ENCODE measurements around the gene PPAT. TPM values are rescaled to one million over a fixed set of nuclear protein-coding genes. Genes with fewer than 3 reads are reported as not detected.

The PPAT gene
- total RNA-seq, 1 experiment from 2014 or later, result 28.9 TPM

- intact Hi-C loops (cut with micrococcal nuclease; ENCODE audit: unreplicated experiment), result no loop called here
- no peak overlapping the region for H3K27ac Mint-ChIP-seq (ENCODE audit: unreplicated experiment)
- no peak overlapping the region for H3K4me3 Mint-ChIP-seq (ENCODE audit: low read depth, unreplicated experiment)
- no TSS peak for BruUV-seq (replicated peaks)
- no peaks in the 10 kb centered on the region for H3K9me3 Mint-ChIP-seq (ENCODE audit: low read depth, unreplicated experiment)
- no peaks in the 10 kb centered on the region for H3K27me3 Mint-ChIP-seq (ENCODE audit: unreplicated experiment)
- H3K4me1 Mint-ChIP-seq (ENCODE audit: low read depth, unreplicated experiment), result peaks cover 22% of the 10 kb centered on the region
- TF ChIP-seq CTCF (IDR thresholded peaks at IDR 0.05; ENCODE audit: unreplicated experiment), result no peak
- peaks cover 26% of the 10 kb centered on the region for H3K36me3 Mint-ChIP-seq (ENCODE audit: insufficient read depth, unreplicated experiment)
- DNase-seq, result no peak
- CTCF ChIA-PET, result no interaction called here
These were observed 9.3 kb upstream of the PPAT start for GRCh38 chr4:56444719-56445118.

GRCh38 chr4:56440983-56441382 is 5.6 kb upstream of the PPAT start:
- peaks cover 29% of the 10 kb centered on the region for H3K4me1 Mint-ChIP-seq (ENCODE audit: low read depth, unreplicated experiment)

GRCh38 chr4:56438766-56439165 is 3.4 kb upstream of the PPAT start:
- H3K27me3 Mint-ChIP-seq (ENCODE audit: unreplicated experiment), result no peaks in the 10 kb centered on the region
- no TSS peak for BruUV-seq (replicated peaks)
- H3K4me1 Mint-ChIP-seq (ENCODE audit: low read depth, unreplicated experiment), result peaks cover 23% of the 10 kb centered on the region
- intact Hi-C loops (cut with micrococcal nuclease; ENCODE audit: unreplicated experiment), result no loop called here
- H3K27ac Mint-ChIP-seq (ENCODE audit: unreplicated experiment), result no peak overlapping the region
- DNase-seq, result no peak
- no peak for TF ChIP-seq CTCF (IDR thresholded peaks at IDR 0.05; ENCODE audit: unreplicated experiment)
- no peaks in the 10 kb centered on the region for H3K9me3 Mint-ChIP-seq (ENCODE audit: low read depth, unreplicated experiment)
- CTCF ChIA-PET, result no interaction called here
- no peak overlapping the region for H3K4me3 Mint-ChIP-seq (ENCODE audit: low read depth, unreplicated experiment)
- H3K36me3 Mint-ChIP-seq (ENCODE audit: insufficient read depth, unreplicated experiment), result peaks cover 53% of the 10 kb centered on the region

More at GRCh38 chr4:56440983-56441382, 5.6 kb upstream of the PPAT start:
- H3K27ac Mint-ChIP-seq (ENCODE audit: unreplicated experiment), result no peak overlapping the region
- no peaks in the 10 kb centered on the region for H3K9me3 Mint-ChIP-seq (ENCODE audit: low read depth, unreplicated experiment)
- TF ChIP-seq CTCF (IDR thresholded peaks at IDR 0.05; ENCODE audit: unreplicated experiment), result no peak
- no TSS peak for BruUV-seq (replicated peaks)
- intact Hi-C loops (cut with micrococcal nuclease; ENCODE audit: unreplicated experiment), result no loop called here
- DNase-seq, result no peak
- no peak overlapping the region for H3K4me3 Mint-ChIP-seq (ENCODE audit: low read depth, unreplicated experiment)
- CTCF ChIA-PET, result no interaction called here
- no peaks in the 10 kb centered on the region for H3K27me3 Mint-ChIP-seq (ENCODE audit: unreplicated experiment)
- H3K36me3 Mint-ChIP-seq (ENCODE audit: insufficient read depth, unreplicated experiment), result peaks cover 39% of the 10 kb centered on the region

- no TSS peak for BruUV-seq (replicated peaks)
These were observed 746 bp downstream of the PPAT start for GRCh38 chr4:56434599-56435139.

More at GRCh38 chr4:56434599-56435139, 746 bp downstream of the PPAT start:
- H3K27me3 Mint-ChIP-seq (ENCODE audit: unreplicated experiment), result no peaks in the 10 kb centered on the region
- peak overlapping the region; percentile 95 for H3K4me3 Mint-ChIP-seq (ENCODE audit: low read depth, unreplicated experiment)
- no peak for TF ChIP-seq CTCF (IDR thresholded peaks at IDR 0.05; ENCODE audit: unreplicated experiment)
- no peaks in the 10 kb centered on the region for H3K9me3 Mint-ChIP-seq (ENCODE audit: low read depth, unreplicated experiment)
- H3K27ac Mint-ChIP-seq (ENCODE audit: unreplicated experiment), result peak overlapping the region; percentile 47
- H3K36me3 Mint-ChIP-seq (ENCODE audit: insufficient read depth, unreplicated experiment), result peaks cover 45% of the 10 kb centered on the region
- peak; percentile 60 for DNase-seq
- CTCF ChIA-PET, result interaction anchor here (1.7 kb wide), 1 partner anchor 9 kb away, joined by 6 read pairs; no protein-coding TSS in a partner anchor
- peaks cover 6% of the 10 kb centered on the region for H3K4me1 Mint-ChIP-seq (ENCODE audit: low read depth, unreplicated experiment)
- intact Hi-C loops (cut with micrococcal nuclease; ENCODE audit: unreplicated experiment), result no loop called here
